NAMALWA (cell line): ENCODE measurements around the gene AGER.
A peak's percentile ranks its signal among the peaks of the same experiment; 100 is the strongest.
"Not testable (repeated sequence)": the region's sequence is repeated elsewhere in the genome, so short reads cannot be mapped to it uniquely, and the experiment has no call there.

Source experiments
- DNase-seq: peaks from one replicate; pipeline ENCODE4 v3.0.0-alpha.2; 2015; ENCODE audit warnings: low spot score

Gene AGER

GRCh38 chr6:32148289-32149091, 35.6 kb downstream of the AGER start:
- DNase-seq, result peak; percentile 62

GRCh38 chr6:32147401-32148132, 36.5 kb downstream of the AGER start:
- DNase-seq, result no peak

- DNase-seq, result no peak
Measured at GRCh38 chr6:32146687-32147086, 37.4 kb downstream of the AGER start.

DNA sequence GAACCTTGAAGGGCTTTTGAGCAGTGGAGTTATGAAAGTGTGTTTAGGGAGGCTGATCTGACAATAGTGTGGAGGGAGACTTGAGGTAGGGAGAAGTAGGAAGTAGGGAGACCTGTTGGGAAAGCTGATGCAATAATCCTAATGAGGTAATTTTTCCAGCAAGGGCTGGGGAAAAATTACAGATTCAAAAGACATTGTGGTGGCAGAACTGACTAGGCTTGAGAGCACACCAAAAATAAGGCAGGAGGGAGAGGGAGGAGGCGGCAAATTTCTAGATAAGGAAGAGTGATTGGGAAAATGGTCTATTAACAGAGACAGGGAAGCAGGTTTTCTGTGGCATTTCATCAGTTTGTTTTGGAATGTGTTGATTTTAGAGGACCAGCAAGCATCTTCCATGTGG, 37.8 kb downstream of the AGER start:
- DNase-seq, result no peak

DNA sequence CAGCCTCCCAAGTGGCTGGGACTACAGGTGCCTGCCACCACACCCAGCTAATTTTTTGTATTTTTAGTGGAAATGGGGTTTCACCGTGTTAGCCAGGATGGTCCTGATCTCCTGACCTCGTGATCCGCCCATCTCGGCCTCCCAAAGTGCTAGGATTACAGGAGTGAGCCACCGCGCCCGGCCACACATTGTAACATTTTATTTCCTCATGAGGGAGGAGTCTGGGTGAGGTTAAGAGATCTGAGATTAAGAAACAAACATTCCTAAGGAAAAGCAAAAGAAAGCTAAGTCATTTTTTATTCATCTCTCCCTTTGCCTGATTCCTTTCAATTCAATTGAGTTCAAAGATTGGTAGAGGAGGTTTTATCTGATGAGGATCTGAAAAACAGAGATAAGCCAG, 39.8 kb downstream of the AGER start:
- DNase-seq, result not testable (repeated sequence)

DNA sequence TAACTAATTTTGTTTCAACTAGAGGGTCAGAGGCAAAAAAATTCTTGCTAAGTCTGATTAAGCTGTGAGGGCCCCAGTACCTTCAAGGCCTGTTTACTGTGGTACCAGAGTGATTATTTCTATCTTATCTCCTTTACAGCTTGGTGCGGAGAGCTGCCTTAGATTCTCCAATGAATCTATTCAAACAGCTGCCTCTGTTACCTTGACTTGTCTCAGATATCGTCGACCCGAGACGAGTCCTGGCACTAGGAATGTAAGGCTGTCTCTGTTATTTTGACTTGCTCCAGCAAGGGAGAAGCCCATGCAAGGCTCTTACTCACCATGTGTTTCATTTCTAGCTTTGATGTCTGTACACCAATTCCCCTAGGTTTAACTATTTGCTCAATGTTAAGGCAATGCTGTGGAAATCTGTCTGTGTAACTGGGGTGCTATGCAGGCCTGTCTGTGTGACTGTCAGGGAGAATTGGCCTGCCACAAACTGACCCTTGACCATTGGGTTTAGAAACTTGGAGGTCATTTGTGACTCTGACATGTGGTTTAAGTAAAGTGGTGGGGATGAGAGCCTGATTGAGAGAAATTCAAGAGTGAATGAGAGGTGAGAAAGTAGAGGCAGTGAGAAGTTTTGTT, 43.5 kb downstream of the AGER start:
- DNase-seq, result no peak

- no peak for DNase-seq
Measured at GRCh38 chr6:32139590-32139989, 44.5 kb downstream of the AGER start.

DNA sequence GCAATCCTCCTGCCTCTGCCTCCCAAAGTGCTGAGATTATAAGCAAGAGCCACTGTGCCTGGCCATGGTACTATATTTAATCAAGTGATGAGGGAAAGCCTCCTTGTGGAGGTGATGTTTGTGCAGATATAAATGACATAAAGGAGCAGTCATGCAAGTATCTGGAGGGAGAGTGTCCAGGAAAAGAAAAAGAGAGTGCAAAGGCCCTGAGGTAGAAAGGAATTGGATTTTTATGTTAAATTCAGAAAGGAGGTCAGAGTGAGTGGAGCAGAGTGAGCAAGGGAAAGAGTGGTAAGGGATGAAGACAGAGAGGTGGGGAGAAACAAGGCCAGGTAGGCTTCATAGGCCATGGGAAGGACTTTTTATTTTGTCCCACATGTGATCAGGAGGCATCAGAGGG, 46.6 kb downstream of the AGER start:
- DNase-seq, result no peak

- no peak for DNase-seq
Measured at GRCh38 chr6:32133786-32134185, 50.3 kb downstream of the AGER start.

- DNase-seq, result no peak
Measured at GRCh38 chr6:32132110-32132509, 51.9 kb downstream of the AGER start.

- DNase-seq, result no peak
Measured at GRCh38 chr6:32131439-32131948, 52.6 kb downstream of the AGER start.
